Astrocyte (in vitro differentiated cells and primary cell): Measurements from ENCODE around the gene ZNF597. TPM values are rescaled to one million over a fixed set of nuclear protein-coding genes. Genes with fewer than 3 reads are reported as not detected.

Experiments used
- DNase-seq: peaks from one replicate; pipeline ENCODE4 v3.0.0-alpha.2; 2010; ENCODE audit warnings: low read depth
- FAIRE-seq: peaks from 2 replicates; lab custom pipeline; 2011; peaks lifted over from hg19 to GRCh38; lab: Jason Lieb, UNC
- H2AFZ ChIP-seq: 2 replicates; pipeline ENCODE4 v1.6.0; 2012; ENCODE audit warnings: low read depth, low read length, inconsistent platforms
- H3K27ac ChIP-seq: 2 replicates; pipeline ENCODE4 v1.5.1; 2011; ENCODE audit warnings: low read depth, low read length, inconsistent platforms
- H3K27me3 ChIP-seq: 2 replicates; pipeline ENCODE4 v1.6.0; 2011; ENCODE audit warnings: low read length, inconsistent platforms; ENCODE audit not compliant: insufficient read depth
- H3K36me3 ChIP-seq: 2 replicates; pipeline ENCODE4 v1.5.1; 2011; ENCODE audit warnings: low read length, inconsistent platforms; ENCODE audit not compliant: insufficient read depth
- H3K4me1 ChIP-seq: 2 replicates; pipeline ENCODE4 v1.5.1; 2011; ENCODE audit warnings: low read length, inconsistent platforms; ENCODE audit not compliant: insufficient read depth
- H3K4me2 ChIP-seq: 2 replicates; pipeline ENCODE4 v1.6.0; 2012; ENCODE audit warnings: low read length, inconsistent platforms
- H3K4me3 ChIP-seq: 2 replicates; pipeline ENCODE4 v1.5.1; 2011; ENCODE audit warnings: low read depth, mild to moderate bottlenecking, low read length, inconsistent platforms; ENCODE audit not compliant: insufficient read depth
- H3K79me2 ChIP-seq: 2 replicates; pipeline ENCODE4 v1.6.0; 2012; ENCODE audit warnings: mild to moderate bottlenecking, low read length, inconsistent platforms; ENCODE audit not compliant: insufficient read depth
- H3K9ac ChIP-seq: 2 replicates; pipeline ENCODE4 v1.6.0; 2012; ENCODE audit warnings: mild to moderate bottlenecking, low read length, inconsistent platforms
- H3K9me3 ChIP-seq: 2 replicates; pipeline ENCODE4 v1.5.1; 2012; ENCODE audit warnings: low read depth, mild to moderate bottlenecking, low read length, inconsistent platforms; ENCODE audit not compliant: insufficient read depth
- H4K20me1 ChIP-seq: 2 replicates; pipeline ENCODE4 v1.6.0; 2012; ENCODE audit warnings: low read length, inconsistent platforms; ENCODE audit not compliant: insufficient read depth
- H3K27ac Mint-ChIP-seq: one replicate; pipeline ENCODE4 v1.8.0; 2021; ENCODE audit warnings: mild to moderate bottlenecking, mixed read lengths; ENCODE audit not compliant: unreplicated experiment
- H3K27me3 Mint-ChIP-seq: one replicate; pipeline ENCODE4 v1.8.0; 2021; ENCODE audit warnings: low read depth, mixed read lengths; ENCODE audit not compliant: unreplicated experiment
- H3K36me3 Mint-ChIP-seq: one replicate; pipeline ENCODE4 v1.8.0; 2021; ENCODE audit warnings: low read depth, mixed read lengths; ENCODE audit not compliant: unreplicated experiment
- H3K4me1 Mint-ChIP-seq: one replicate; pipeline ENCODE4 v1.8.0; 2021; ENCODE audit warnings: low read depth, mixed read lengths; ENCODE audit not compliant: unreplicated experiment
- H3K4me3 Mint-ChIP-seq: one replicate; pipeline ENCODE4 v1.8.0; 2021; ENCODE audit warnings: mild to moderate bottlenecking, moderate library complexity, mixed read lengths; ENCODE audit not compliant: unreplicated experiment
- H3K9me3 Mint-ChIP-seq: one replicate; pipeline ENCODE4 v1.8.0; 2021; ENCODE audit warnings: mild to moderate bottlenecking, mixed read lengths; ENCODE audit not compliant: unreplicated experiment
- CTCF ChIP-seq: IDR thresholded peaks from 2 replicates; pipeline ENCODE4 v1.5.1; 2011; ENCODE audit warnings: low read depth, mild to moderate bottlenecking, inconsistent platforms, low read length, moderate library complexity; ENCODE audit not compliant: insufficient read depth
- EZH2 ChIP-seq: IDR thresholded peaks from 2 replicates; pipeline ENCODE4 v1.6.1; 2012; ENCODE audit warnings: mild to moderate bottlenecking, low read length, inconsistent platforms; ENCODE audit not compliant: insufficient read depth
- total RNA-seq: library from RNA; stranded (reverse); gene quantifications from 2 replicates; pipeline ENCODE4 v1.2.1, GENCODE V29; 2021

ZNF597 gene
- total RNA-seq, 1 donor from 2014 or later: 4.7 TPM

GRCh38 chr16:3401719-3402397 is 41.4 kb downstream of the ZNF597 start:
- peak overlapping the region; percentile 83 for H3K4me3 ChIP-seq
- peak overlapping the region; percentile 86 for H2AFZ ChIP-seq
- peak overlapping the region; percentile 70 for H3K27ac ChIP-seq
- peak overlapping the region; percentile 93 for H3K9ac ChIP-seq
- H3K36me3 Mint-ChIP-seq: peaks cover 47% of the 10 kb centered on the region
- no peak for FAIRE-seq
- H3K36me3 ChIP-seq: peaks cover 29% of the 10 kb centered on the region
- H3K9me3 ChIP-seq: peaks cover 10% of the 10 kb centered on the region
- no peaks in the 10 kb centered on the region for H3K27me3 Mint-ChIP-seq
- peak overlapping the region; percentile 91 for H3K4me3 Mint-ChIP-seq
- H3K27me3 ChIP-seq: no peaks in the 10 kb centered on the region
- H3K4me2 ChIP-seq: peak overlapping the region; percentile 90
- peaks cover 9% of the 10 kb centered on the region for H3K4me1 ChIP-seq
- H3K27ac Mint-ChIP-seq: peak overlapping the region; percentile 90
- H3K79me2 ChIP-seq: peaks cover 37% of the 10 kb centered on the region
- peaks cover 18% of the 10 kb centered on the region for H3K9me3 Mint-ChIP-seq
- H3K4me1 Mint-ChIP-seq: peaks cover 5% of the 10 kb centered on the region
- H4K20me1 ChIP-seq: no peaks in the 10 kb centered on the region
- TF ChIP-seq CTCF: no peak
- no peak for TF ChIP-seq EZH2
- peak; percentile 20 for DNase-seq

GRCh38 chr16:3400779-3401688 is 42.3 kb downstream of the ZNF597 start, which contains the start of the genes ZNF174 and ZSCAN32:
TSS of gene ZNF174 (plus strand) at chr16:3401215. CDS start at chr16:3402005, 790 bp downstream.
TSS of gene ZSCAN32 (minus strand) at chr16:3401004. CDS start at chr16:3397557, 3,447 bp downstream.
- H3K4me2 ChIP-seq: peak within 1 kb of the TSS; percentile 90
- peaks cover 3% of the 10 kb centered on the region for H4K20me1 ChIP-seq
- H3K36me3 ChIP-seq: peaks cover 25% of the 10 kb centered on the region
- H3K27ac ChIP-seq: peak within 1 kb of the TSS; percentile 71
- FAIRE-seq (no peak), DNase-seq (peak; percentile 98)
- peaks cover 9% of the 10 kb centered on the region for H3K4me1 ChIP-seq
- Mint-ChIP-seq H3K27me3 (no peaks in the 10 kb centered on the region), H3K9me3 (peaks cover 12% of the 10 kb centered on the region), H3K4me1 (peaks cover 5% of the 10 kb centered on the region), H3K27ac (peak within 1 kb of the TSS; percentile 90), H3K4me3 (peak within 1 kb of the TSS; percentile 91), H3K36me3 (peaks cover 45% of the 10 kb centered on the region)
- H3K4me3 ChIP-seq: peak within 1 kb of the TSS; percentile 83
- no peaks in the 10 kb centered on the region for H3K27me3 ChIP-seq
- H2AFZ ChIP-seq: peak within 1 kb of the TSS; percentile 88
- TF ChIP-seq EZH2 (no peak), CTCF (no peak)
- H3K9ac ChIP-seq: peak within 1 kb of the TSS; percentile 93
- peaks cover 44% of the 10 kb centered on the region for H3K79me2 ChIP-seq
- peaks cover 6% of the 10 kb centered on the region for H3K9me3 ChIP-seq
